ENCODE measurements around the gene C3.

Gene C3

GRCh38 chr19:6745965-6746364, 25.5 kb upstream of the C3 start:
- Histone ChIP-seq H3K27me3 (ENCODE audit: low read depth, low read length) (no peaks in the 10 kb centered on the region), H3K27ac (ENCODE audit: low read length) (no peak overlapping the region), H3K9me3 (ENCODE audit: insufficient read depth, low read length) (no peaks in the 10 kb centered on the region), H3K4me3 (ENCODE audit: low read length) (no peak overlapping the region), H2AFZ (ENCODE audit: low read depth, low read length) (no peak overlapping the region), H3K79me2 (ENCODE audit: low read length) (peaks cover 34% of the 10 kb centered on the region), H3K4me1 (ENCODE audit: low read length) (peaks cover 10% of the 10 kb centered on the region), H3K36me3 (replicated peaks; ENCODE audit: low read depth, low read length) (peaks cover 71% of the 10 kb centered on the region), H3K4me2 (ENCODE audit: low read length) (no peak overlapping the region), H3K9ac (ENCODE audit: low read length) (no peak overlapping the region), H4K20me1 (ENCODE audit: insufficient read depth, low read length) (peaks cover 47% of the 10 kb centered on the region)
- TF ChIP-seq EZH2phosphoT487 (IDR thresholded peaks at IDR 0.05; ENCODE audit: low read depth) (no peak), CTCF (IDR thresholded peaks at IDR 0.05; ENCODE audit: low read depth, low read length) (no peak)

GRCh38 chr19:6744381-6745301, 24.2 kb upstream of the C3 start:
- H3K27ac ChIP-seq (ENCODE audit: low read length) = no peak overlapping the region
- no peak overlapping the region for H3K4me3 ChIP-seq (ENCODE audit: low read length)
- peaks cover 71% of the 10 kb centered on the region for H3K36me3 ChIP-seq (replicated peaks; ENCODE audit: low read depth, low read length)
- H3K9me3 ChIP-seq (ENCODE audit: insufficient read depth, low read length) = no peaks in the 10 kb centered on the region
- peaks cover 41% of the 10 kb centered on the region for H4K20me1 ChIP-seq (ENCODE audit: insufficient read depth, low read length)
- TF ChIP-seq CTCF (IDR thresholded peaks at IDR 0.05; ENCODE audit: low read depth, low read length) (no peak), EZH2phosphoT487 (IDR thresholded peaks at IDR 0.05; ENCODE audit: low read depth) (no peak)
- no peak overlapping the region for H3K4me2 ChIP-seq (ENCODE audit: low read length)
- H3K4me1 ChIP-seq (ENCODE audit: low read length) = peaks cover 11% of the 10 kb centered on the region
- no peak overlapping the region for H2AFZ ChIP-seq (ENCODE audit: low read depth, low read length)
- peaks cover 47% of the 10 kb centered on the region for H3K79me2 ChIP-seq (ENCODE audit: low read length)
- H3K9ac ChIP-seq (ENCODE audit: low read length) = no peak overlapping the region
- no peaks in the 10 kb centered on the region for H3K27me3 ChIP-seq (ENCODE audit: low read depth, low read length)

GRCh38 chr19:6743714-6744380, 23.4 kb upstream of the C3 start:
- H3K9ac ChIP-seq (ENCODE audit: low read length) = no peak overlapping the region
- H4K20me1 ChIP-seq (ENCODE audit: insufficient read depth, low read length) = peaks cover 41% of the 10 kb centered on the region
- H2AFZ ChIP-seq (ENCODE audit: low read depth, low read length) = no peak overlapping the region
- TF ChIP-seq EZH2phosphoT487 (IDR thresholded peaks at IDR 0.05; ENCODE audit: low read depth) (no peak), CTCF (IDR thresholded peaks at IDR 0.05; ENCODE audit: low read depth, low read length) (no peak)
- no peak overlapping the region for H3K4me2 ChIP-seq (ENCODE audit: low read length)
- H3K79me2 ChIP-seq (ENCODE audit: low read length) = peaks cover 48% of the 10 kb centered on the region
- H3K27me3 ChIP-seq (ENCODE audit: low read depth, low read length) = no peaks in the 10 kb centered on the region
- H3K27ac ChIP-seq (ENCODE audit: low read length) = no peak overlapping the region
- no peaks in the 10 kb centered on the region for H3K9me3 ChIP-seq (ENCODE audit: insufficient read depth, low read length)
- H3K4me3 ChIP-seq (ENCODE audit: low read length) = no peak overlapping the region
- H3K36me3 ChIP-seq (replicated peaks; ENCODE audit: low read depth, low read length) = peaks cover 65% of the 10 kb centered on the region
- H3K4me1 ChIP-seq (ENCODE audit: low read length) = peaks cover 15% of the 10 kb centered on the region

- Histone ChIP-seq H3K9ac (ENCODE audit: low read length) (no peak overlapping the region), H3K79me2 (ENCODE audit: low read length) (peaks cover 48% of the 10 kb centered on the region), H3K4me2 (ENCODE audit: low read length) (no peak overlapping the region), H2AFZ (ENCODE audit: low read depth, low read length) (no peak overlapping the region), H3K9me3 (ENCODE audit: insufficient read depth, low read length) (no peaks in the 10 kb centered on the region), H3K4me1 (ENCODE audit: low read length) (peaks cover 23% of the 10 kb centered on the region), H3K27me3 (ENCODE audit: low read depth, low read length) (no peaks in the 10 kb centered on the region), H3K36me3 (replicated peaks; ENCODE audit: low read depth, low read length) (peaks cover 62% of the 10 kb centered on the region), H3K4me3 (ENCODE audit: low read length) (no peak overlapping the region), H4K20me1 (ENCODE audit: insufficient read depth, low read length) (peaks cover 41% of the 10 kb centered on the region), H3K27ac (ENCODE audit: low read length) (no peak overlapping the region)
- TF ChIP-seq EZH2phosphoT487 (IDR thresholded peaks at IDR 0.05; ENCODE audit: low read depth) (no peak), CTCF (IDR thresholded peaks at IDR 0.05; ENCODE audit: low read depth, low read length) (no peak)
Measured at GRCh38 chr19:6743066-6743465, 22.6 kb upstream of the C3 start.
